GM13977 (cell line): ENCODE results near the gene CCSER1.

ENCODE experiments used
- DNase-seq: peaks from one replicate; pipeline ENCODE4 v3.0.0; 2012; ENCODE audit warnings: low spot score
- CTCF ChIP-seq: IDR thresholded peaks from 2 replicates; pipeline ENCODE4 v1.5.1; 2012; ENCODE audit warnings: mild to moderate bottlenecking, control low read depth; ENCODE audit not compliant: insufficient read depth; ENCODE audit errors: extremely low read depth, missing control alignments
- in situ Hi-C: fragments of 300-500 bp; cut with MboI; formaldehyde crosslinking; loops from one replicate; pipeline ENCODE4 v1.12.0; 2022; ENCODE audit warnings: low sequenced_read_pairs, low pct_unique_long_range_greater_than_20kb, mixed read lengths, inconsistent platforms; ENCODE audit not compliant: unreplicated experiment

The CCSER1 gene

GRCh38 chr4:90160044-90160443 lies 32.9 kb downstream of the CCSER1 start:
- in situ Hi-C loops = no loop called here
- no peak for TF ChIP-seq CTCF
- no peak for DNase-seq

- in situ Hi-C loops = no loop called here
- no peak for DNase-seq
- no peak for TF ChIP-seq CTCF
These were observed 35.4 kb downstream of the CCSER1 start for GRCh38 chr4:90162566-90162965.

GRCh38 chr4:90163872-90164271 lies 36.7 kb downstream of the CCSER1 start:
- TF ChIP-seq CTCF = no peak
- DNase-seq = no peak
- in situ Hi-C loops = no loop called here

- in situ Hi-C loops = no loop called here
- DNase-seq = peak; percentile 7
- TF ChIP-seq CTCF = no peak
These were observed 38.7 kb downstream of the CCSER1 start for GRCh38 chr4:90165883-90166282.

GRCh38 chr4:90171491-90171890 lies 44.3 kb downstream of the CCSER1 start:
- in situ Hi-C loops = no loop called here
- TF ChIP-seq CTCF = no peak
- DNase-seq = no peak

GRCh38 chr4:90174621-90175023 lies 47.4 kb downstream of the CCSER1 start:
- in situ Hi-C loops = no loop called here
- no peak for DNase-seq
- no peak for TF ChIP-seq CTCF

GRCh38 chr4:90181644-90182043 lies 54.5 kb downstream of the CCSER1 start:
- TF ChIP-seq CTCF = no peak
- in situ Hi-C loops = no loop called here
- DNase-seq = no peak
